ENCODE data around the gene NAA35.

DNA sequence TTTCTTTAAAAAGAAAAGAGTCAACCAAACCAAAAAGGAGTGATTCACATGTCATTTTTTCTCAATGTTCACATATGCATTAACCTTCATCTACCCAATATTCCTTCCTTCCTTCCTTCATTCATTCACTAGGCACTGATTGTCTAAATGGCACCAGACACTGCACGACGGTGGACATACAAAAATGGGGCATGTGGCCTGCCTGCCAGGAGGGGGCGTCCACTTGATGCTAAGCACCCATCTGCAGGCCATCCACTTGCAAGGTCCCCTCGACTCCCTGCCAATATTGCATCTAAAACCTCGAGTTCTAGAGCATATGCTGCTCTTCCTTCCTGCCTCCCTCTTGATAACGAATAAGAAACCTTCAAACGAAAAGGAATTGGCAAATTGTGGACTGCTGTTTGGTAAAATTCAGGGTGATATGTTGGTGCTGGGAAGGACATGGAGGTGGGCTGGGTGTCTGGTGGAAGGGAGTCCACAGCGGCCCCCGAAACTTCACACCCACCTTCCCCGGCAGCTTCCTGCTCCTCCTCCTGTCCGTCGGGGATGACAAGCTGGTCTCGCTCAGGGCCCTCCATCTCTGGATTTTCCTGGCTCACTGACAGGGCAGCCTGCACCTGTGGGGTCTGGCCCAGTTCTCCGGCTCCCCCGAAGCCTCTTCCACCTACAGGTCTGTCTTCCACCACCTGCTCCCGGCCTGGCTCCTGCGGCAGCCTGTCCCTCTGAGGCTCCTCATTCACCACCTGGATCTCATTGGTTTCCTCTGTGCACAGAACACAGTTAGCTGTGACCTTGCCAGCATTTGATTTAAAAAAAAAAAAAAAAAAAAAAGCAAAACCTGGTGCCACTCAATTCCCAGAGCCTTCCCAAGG lies 94.2 kb downstream of the NAA35 start:
- TF ChIP-seq, protein P1, sequence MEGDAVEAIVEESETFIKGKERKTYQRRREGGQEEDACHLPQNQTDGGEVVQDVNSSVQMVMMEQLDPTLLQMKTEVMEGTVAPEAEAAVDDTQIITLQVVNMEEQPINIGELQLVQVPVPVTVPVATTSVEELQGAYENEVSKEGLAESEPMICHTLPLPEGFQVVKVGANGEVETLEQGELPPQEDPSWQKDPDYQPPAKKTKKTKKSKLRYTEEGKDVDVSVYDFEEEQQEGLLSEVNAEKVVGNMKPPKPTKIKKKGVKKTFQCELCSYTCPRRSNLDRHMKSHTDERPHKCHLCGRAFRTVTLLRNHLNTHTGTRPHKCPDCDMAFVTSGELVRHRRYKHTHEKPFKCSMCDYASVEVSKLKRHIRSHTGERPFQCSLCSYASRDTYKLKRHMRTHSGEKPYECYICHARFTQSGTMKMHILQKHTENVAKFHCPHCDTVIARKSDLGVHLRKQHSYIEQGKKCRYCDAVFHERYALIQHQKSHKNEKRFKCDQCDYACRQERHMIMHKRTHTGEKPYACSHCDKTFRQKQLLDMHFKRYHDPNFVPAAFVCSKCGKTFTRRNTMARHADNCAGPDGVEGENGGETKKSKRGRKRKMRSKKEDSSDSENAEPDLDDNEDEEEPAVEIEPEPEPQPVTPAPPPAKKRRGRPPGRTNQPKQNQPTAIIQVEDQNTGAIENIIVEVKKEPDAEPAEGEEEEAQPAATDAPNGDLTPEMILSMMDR (IDR thresholded peaks at IDR 0.05 in 2 of 3, conservative IDR thresholded peaks at IDR 0.05 in 1 of 3; ENCODE audit: insufficient read depth in 2 of 3, low read depth in 1 of 3, low read length in 3 of 3): peak; percentile 53 to 76 (median 56)
- TF ChIP-seq GTF2F1 (IDR thresholded peaks at IDR 0.05; ENCODE audit: low read depth, low read length) (no peak), CEBPB (tag; IDR thresholded peaks at IDR 0.05) (no peak), MEF2D (tag; conservative IDR thresholded peaks at IDR 0.05; ENCODE audit: low read depth) (no peak), ZNF507 (tag; conservative IDR thresholded peaks at IDR 0.05) (no peak), POLR2A (conservative IDR thresholded peaks at IDR 0.05) (no peak), CCAR2 (IDR thresholded peaks at IDR 0.05; ENCODE audit: low read depth, low read length) (no peak), MBD2 (IDR thresholded peaks at IDR 0.05; ENCODE audit: borderline replicate concordance, low read depth) (no peak), EP300 (IDR thresholded peaks at IDR 0.05; ENCODE audit: low read length) (no peak), HCFC1 (IDR thresholded peaks at IDR 0.05; ENCODE audit: low read depth, low read length) (no peak)
- TF ChIP-seq, protein P2, sequence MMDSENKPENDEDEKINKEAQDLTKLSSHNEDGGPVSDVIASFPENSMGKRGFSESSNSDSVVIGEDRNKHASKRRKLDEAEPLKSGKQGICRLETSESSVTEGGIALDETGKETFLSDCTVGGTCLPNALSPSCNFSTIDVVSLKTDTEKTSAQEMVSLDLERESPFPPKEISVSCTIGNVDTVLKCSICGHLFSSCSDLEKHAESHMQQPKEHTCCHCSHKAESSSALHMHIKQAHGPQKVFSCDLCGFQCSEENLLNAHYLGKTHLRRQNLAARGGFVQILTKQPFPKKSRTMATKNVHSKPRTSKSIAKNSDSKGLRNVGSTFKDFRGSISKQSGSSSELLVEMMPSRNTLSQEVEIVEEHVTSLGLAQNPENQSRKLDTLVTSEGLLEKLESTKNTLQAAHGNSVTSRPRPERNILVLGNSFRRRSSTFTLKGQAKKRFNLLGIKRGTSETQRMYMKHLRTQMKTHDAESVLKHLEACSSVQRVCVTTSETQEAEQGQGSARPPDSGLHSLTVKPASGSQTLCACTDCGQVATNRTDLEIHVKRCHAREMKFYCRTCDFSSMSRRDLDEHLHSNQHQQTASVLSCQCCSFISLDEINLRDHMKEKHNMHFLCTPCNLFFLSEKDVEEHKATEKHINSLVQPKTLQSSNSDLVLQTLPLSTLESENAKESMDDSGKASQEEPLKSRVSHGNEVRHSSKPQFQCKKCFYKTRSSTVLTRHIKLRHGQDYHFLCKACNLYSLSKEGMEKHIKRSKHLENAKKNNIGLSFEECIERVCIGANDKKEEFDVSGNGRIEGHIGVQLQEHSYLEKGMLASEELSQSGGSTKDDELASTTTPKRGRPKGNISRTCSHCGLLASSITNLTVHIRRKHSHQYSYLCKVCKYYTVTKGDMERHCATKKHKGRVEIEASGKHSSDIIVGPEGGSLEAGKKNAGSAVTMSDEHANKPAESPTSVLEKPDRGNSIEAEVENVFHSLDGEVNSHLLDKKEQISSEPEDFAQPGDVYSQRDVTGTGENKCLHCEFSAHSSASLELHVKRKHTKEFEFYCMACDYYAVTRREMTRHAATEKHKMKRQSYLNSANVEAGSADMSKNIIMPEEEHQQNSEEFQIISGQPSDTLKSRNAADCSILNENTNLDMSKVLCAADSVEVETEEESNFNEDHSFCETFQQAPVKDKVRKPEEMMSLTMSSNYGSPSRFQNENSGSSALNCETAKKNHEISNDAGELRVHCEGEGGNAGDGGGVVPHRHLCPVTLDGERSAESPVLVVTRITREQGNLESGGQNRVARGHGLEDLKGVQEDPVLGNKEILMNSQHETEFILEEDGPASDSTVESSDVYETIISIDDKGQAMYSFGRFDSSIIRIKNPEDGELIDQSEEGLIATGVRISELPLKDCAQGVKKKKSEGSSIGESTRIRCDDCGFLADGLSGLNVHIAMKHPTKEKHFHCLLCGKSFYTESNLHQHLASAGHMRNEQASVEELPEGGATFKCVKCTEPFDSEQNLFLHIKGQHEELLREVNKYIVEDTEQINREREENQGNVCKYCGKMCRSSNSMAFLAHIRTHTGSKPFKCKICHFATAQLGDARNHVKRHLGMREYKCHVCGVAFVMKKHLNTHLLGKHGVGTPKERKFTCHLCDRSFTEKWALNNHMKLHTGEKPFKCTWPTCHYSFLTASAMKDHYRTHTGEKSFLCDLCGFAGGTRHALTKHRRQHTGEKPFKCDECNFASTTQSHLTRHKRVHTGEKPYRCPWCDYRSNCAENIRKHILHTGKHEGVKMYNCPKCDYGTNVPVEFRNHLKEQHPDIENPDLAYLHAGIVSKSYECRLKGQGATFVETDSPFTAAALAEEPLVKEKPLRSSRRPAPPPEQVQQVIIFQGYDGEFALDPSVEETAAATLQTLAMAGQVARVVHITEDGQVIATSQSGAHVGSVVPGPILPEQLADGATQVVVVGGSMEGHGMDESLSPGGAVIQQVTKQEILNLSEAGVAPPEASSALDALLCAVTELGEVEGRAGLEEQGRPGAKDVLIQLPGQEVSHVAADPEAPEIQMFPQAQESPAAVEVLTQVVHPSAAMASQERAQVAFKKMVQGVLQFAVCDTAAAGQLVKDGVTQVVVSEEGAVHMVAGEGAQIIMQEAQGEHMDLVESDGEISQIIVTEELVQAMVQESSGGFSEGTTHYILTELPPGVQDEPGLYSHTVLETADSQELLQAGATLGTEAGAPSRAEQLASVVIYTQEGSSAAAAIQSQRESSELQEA (IDR thresholded peaks at IDR 0.05; ENCODE audit: low read depth): no peak
